Measurements from ENCODE around the gene LAMB3.

GRCh38 chr1:209648931-209649776 lies 3.1 kb downstream of the LAMB3 start:
- TF ChIP-seq, protein P1, sequence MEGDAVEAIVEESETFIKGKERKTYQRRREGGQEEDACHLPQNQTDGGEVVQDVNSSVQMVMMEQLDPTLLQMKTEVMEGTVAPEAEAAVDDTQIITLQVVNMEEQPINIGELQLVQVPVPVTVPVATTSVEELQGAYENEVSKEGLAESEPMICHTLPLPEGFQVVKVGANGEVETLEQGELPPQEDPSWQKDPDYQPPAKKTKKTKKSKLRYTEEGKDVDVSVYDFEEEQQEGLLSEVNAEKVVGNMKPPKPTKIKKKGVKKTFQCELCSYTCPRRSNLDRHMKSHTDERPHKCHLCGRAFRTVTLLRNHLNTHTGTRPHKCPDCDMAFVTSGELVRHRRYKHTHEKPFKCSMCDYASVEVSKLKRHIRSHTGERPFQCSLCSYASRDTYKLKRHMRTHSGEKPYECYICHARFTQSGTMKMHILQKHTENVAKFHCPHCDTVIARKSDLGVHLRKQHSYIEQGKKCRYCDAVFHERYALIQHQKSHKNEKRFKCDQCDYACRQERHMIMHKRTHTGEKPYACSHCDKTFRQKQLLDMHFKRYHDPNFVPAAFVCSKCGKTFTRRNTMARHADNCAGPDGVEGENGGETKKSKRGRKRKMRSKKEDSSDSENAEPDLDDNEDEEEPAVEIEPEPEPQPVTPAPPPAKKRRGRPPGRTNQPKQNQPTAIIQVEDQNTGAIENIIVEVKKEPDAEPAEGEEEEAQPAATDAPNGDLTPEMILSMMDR (conservative IDR thresholded peaks at IDR 0.05 in 1 of 2, IDR thresholded peaks at IDR 0.05 in 1 of 2; ENCODE audit: extremely low read depth in 1 of 2, insufficient read depth in 1 of 2, low read depth in 1 of 2, low read length in 2 of 2): no peak
- TF ChIP-seq EZH2 (IDR thresholded peaks at IDR 0.05; ENCODE audit: borderline replicate concordance, low read length): no peak

Data from mammary epithelial cell (primary cell).